Measurements from ENCODE around the gene TMEM233. TPM values are rescaled to one million over a fixed set of nuclear protein-coding genes. Genes with fewer than 3 reads are reported as not detected.

Gene TMEM233
- total and polyA plus RNA-seq, 2 of the 8 experiments (the other 6 are each of a cell fraction or from before 2014, with no cell fraction given), result 0.09 TPM

DNA sequence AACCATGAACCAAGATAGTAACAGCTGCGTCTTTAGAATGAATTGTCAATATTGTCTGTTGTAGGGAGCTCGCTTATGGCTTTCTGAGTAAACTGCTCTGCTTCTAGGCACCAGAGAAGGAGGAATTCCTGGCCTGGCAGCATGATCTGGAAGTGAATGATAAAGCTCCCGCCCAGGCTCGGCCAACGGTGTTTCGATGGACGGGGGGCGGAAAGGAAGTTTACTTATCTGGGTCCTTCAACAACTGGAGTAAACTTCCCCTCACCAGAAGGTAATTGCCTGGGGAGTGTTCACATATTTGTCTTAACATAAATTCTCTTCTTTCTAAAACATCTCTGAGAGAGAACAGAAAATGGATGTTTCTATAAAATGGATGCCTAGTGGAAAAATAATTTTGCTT is 78.6 kb downstream of the TMEM233 start:
- H3K4me2 ChIP-seq (ENCODE audit: insufficient read depth in 1 of 2, low read depth in 2 of 2, low read length in 2 of 2), result no peak overlapping the region
- no peak overlapping the region for H3K14ac ChIP-seq (ENCODE audit: insufficient read length)
- H3K9ac ChIP-seq (replicated peaks in 1 of 4; ENCODE audit: extremely low read depth in 1 of 4, low read depth in 3 of 4, low read length in 3 of 4), result no peak overlapping the region
- no peak overlapping the region for H2AK5ac ChIP-seq (ENCODE audit: low read depth, low read length)
- peaks cover 26 to 71% (median 55%) of the 10 kb centered on the region in 4 experiments for H3K36me3 ChIP-seq (ENCODE audit: control insufficient read depth in 2 of 4, insufficient read depth in 4 of 4, low read length in 3 of 4)
- no peak overlapping the region for H2BK5ac ChIP-seq (ENCODE audit: low read depth, low read length)
- DNase-seq (ENCODE audit: low read depth in 1 of 2, low spot score in 2 of 2), result no peak
- peaks cover 0 to under 1% (median under 1%) of the 10 kb centered on the region in 4 experiments; a peak in 2 of 7 replicates for H3K4me1 ChIP-seq (replicated peaks in 1 of 4; ENCODE audit: control insufficient read depth in 3 of 4, insufficient read depth in 4 of 4, low read length in 3 of 4)
- no peaks in the 10 kb centered on the region for H3K27me3 ChIP-seq (replicated peaks in 1 of 4; ENCODE audit: control insufficient read depth in 3 of 4, extremely low read depth in 1 of 4, insufficient read depth in 3 of 4, low read length in 3 of 4)
- H3K79me1 ChIP-seq (ENCODE audit: low read depth, low read length), result no peaks in the 10 kb centered on the region; the same call in 1 of the 2 replicates
- H2BK120ac ChIP-seq (replicated peaks; ENCODE audit: low read depth, low read length), result no peak overlapping the region
- no peak overlapping the region for H3K4me3 ChIP-seq (ENCODE audit: extremely low read depth in 1 of 4, insufficient read depth in 2 of 4, low read depth in 3 of 4, low read length in 4 of 4)
- ChIA-PET CTCF (ENCODE audit: partially characterized antibody) (interaction anchor here (0.7 to 1.2 kb wide), 3 partner anchors 13 to 30 kb away, joined by 3 read pairs; no protein-coding TSS in a partner anchor), POLR2A (ENCODE audit: partially characterized antibody) (interaction anchor here (1.7 kb wide), 1 partner anchor 10 kb away, joined by 10 read pairs; no protein-coding TSS in a partner anchor)
- H2BK15ac ChIP-seq (ENCODE audit: low read length), result no peak overlapping the region
- H2BK20ac ChIP-seq (ENCODE audit: low read length), result no peak overlapping the region
- no peak overlapping the region for H4K8ac ChIP-seq (ENCODE audit: extremely low read depth, insufficient read depth, low read length)
- H2AFZ ChIP-seq (ENCODE audit: low read length), result no peak overlapping the region
- H4K91ac ChIP-seq (replicated peaks; ENCODE audit: insufficient read length, low read length), result no peak overlapping the region
- WGBS, 2 experiments (ENCODE audit: extremely low coverage in 1 of 2, insufficient coverage in 1 of 2, insufficient read length in 1 of 2, insufficient replicate concordance in 2 of 2, low coverage in 1 of 2, low lambda C conversion rate in 2 of 2, missing lambda C conversion rate in 1 of 2), result 97% methylated on average over 8 of the region's 8 CpGs; no CpG with 5 or more reads in 1 of the 2 experiments
- H3K23me2 ChIP-seq (ENCODE audit: low read depth, low read length), result peaks cover 4% of the 10 kb centered on the region; the same call in 1 of the 2 replicates
- no peak overlapping the region for H3K27ac ChIP-seq (ENCODE audit: low read depth, low read length)
- no peak overlapping the region for H3K23ac ChIP-seq (ENCODE audit: insufficient read length)
- H3K18ac ChIP-seq (ENCODE audit: extremely low read depth, low read length), result no peak overlapping the region
- H3K79me2 ChIP-seq (ENCODE audit: control insufficient read depth in 1 of 2, insufficient read depth in 2 of 2, low read length in 2 of 2), result peaks cover 0 to 29% of the 10 kb centered on the region in 2 experiments; a peak in 3 of 4 replicates
- FAIRE-seq, result no peak
- TF ChIP-seq SIN3A (conservative IDR thresholded peaks at IDR 0.05 in 1 of 2, IDR thresholded peaks at IDR 0.05 in 1 of 2; ENCODE audit: low read depth in 1 of 2, low read length in 2 of 2), result no peak
- TF ChIP-seq SUZ12 (IDR thresholded peaks at IDR 0.05; ENCODE audit: low read length), result no peak
- no peaks in the 10 kb centered on the region for H3K9me3 ChIP-seq (ENCODE audit: insufficient read depth in 2 of 2, low read depth in 1 of 2, low read length in 1 of 2)
- H3K56ac ChIP-seq (replicated peaks; ENCODE audit: insufficient read length, low read depth, low read length), result no peak overlapping the region
- no peak overlapping the region for H3K4ac ChIP-seq (replicated peaks; ENCODE audit: insufficient read length, low read depth, low read length)
- no peak overlapping the region for H2BK12ac ChIP-seq (ENCODE audit: low read depth, low read length)
- peaks cover 2 to 4% of the 10 kb centered on the region in 2 experiments for H4K20me1 ChIP-seq (replicated peaks in 1 of 2; ENCODE audit: control insufficient read depth in 1 of 2, insufficient read depth in 2 of 2, low read length in 2 of 2)
- H4K5ac ChIP-seq (ENCODE audit: insufficient read length, low read depth, low read length), result no peak overlapping the region
